Gastrocnemius medialis (tissue), 4 donors: Measurements from ENCODE around the gene GPAT2.
"Not testable (repeated sequence)": the region's sequence is repeated elsewhere in the genome, so short reads cannot be mapped to it uniquely, and the experiment has no call there.

Experiments used
- POLR2A ChIP-seq, 2 donors: fragments of 450-650 bp; IDR thresholded peaks; one replicate each; pipeline ENCODE4 v1.6.1; 2017; ENCODE audit warnings: antibody characterized with exemption in 2 of 2, mild to moderate bottlenecking in 2 of 2, moderate library complexity in 2 of 2
- TF ChIP-seq, protein P1 (sequence below), 5 experiments: fragments of 450-650 bp in 3 of 5; fragments of 200-600 bp in 2 of 5; sonication (generic) in 2 of 5; IDR thresholded peaks in 4 of 5; conservative IDR thresholded peaks in 1 of 5; 1 replicate in 4 of 5; 2 replicates in 1 of 5; pipeline ENCODE4 v1.5.1; 2016 to 2019; ENCODE audit warnings: antibody characterized with exemption in 5 of 5, mild to moderate bottlenecking in 3 of 5, moderate library complexity in 3 of 5

DNA sequence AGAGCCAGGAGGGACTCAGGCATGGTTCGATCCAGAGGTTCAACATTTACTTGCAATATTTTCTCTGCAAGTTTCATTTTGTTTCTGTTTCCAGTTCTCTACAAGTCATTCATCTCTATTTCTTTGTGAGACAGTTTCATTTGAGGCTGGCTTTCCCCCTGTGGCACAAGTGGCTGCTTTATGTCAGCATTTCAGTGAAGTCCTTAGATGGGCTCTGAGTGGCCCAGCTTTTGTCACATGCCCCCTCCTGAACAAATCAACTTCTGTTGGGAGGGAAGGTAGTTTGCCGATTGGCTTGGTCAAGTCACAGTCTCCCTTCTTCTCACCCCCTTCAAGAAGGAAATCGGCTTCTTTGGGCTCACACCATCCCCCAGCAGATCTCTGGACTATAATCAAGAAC is 17.9 kb upstream of the GPAT2 start:
- TF ChIP-seq, protein P1, sequence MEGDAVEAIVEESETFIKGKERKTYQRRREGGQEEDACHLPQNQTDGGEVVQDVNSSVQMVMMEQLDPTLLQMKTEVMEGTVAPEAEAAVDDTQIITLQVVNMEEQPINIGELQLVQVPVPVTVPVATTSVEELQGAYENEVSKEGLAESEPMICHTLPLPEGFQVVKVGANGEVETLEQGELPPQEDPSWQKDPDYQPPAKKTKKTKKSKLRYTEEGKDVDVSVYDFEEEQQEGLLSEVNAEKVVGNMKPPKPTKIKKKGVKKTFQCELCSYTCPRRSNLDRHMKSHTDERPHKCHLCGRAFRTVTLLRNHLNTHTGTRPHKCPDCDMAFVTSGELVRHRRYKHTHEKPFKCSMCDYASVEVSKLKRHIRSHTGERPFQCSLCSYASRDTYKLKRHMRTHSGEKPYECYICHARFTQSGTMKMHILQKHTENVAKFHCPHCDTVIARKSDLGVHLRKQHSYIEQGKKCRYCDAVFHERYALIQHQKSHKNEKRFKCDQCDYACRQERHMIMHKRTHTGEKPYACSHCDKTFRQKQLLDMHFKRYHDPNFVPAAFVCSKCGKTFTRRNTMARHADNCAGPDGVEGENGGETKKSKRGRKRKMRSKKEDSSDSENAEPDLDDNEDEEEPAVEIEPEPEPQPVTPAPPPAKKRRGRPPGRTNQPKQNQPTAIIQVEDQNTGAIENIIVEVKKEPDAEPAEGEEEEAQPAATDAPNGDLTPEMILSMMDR (IDR thresholded peaks at IDR 0.05 in 4 of 5, conservative IDR thresholded peaks at IDR 0.05 in 1 of 5) = not testable (repeated sequence)
- not testable (repeated sequence) for TF ChIP-seq POLR2A (IDR thresholded peaks at IDR 0.05)
